Measurements from ENCODE around the gene RPS16.
"Not testable (repeated sequence)": the region's sequence is repeated elsewhere in the genome, so short reads cannot be mapped to it uniquely, and the experiment has no call there.

- not testable (repeated sequence) for TF ChIP-seq CTCF, POLR2A (IDR thresholded peaks at IDR 0.05)
Observed at GRCh38 chr19:39479319-39479801, 43.6 kb upstream of the RPS16 start.
